ENCODE results near the gene C4B.

The C4B gene

DNA sequence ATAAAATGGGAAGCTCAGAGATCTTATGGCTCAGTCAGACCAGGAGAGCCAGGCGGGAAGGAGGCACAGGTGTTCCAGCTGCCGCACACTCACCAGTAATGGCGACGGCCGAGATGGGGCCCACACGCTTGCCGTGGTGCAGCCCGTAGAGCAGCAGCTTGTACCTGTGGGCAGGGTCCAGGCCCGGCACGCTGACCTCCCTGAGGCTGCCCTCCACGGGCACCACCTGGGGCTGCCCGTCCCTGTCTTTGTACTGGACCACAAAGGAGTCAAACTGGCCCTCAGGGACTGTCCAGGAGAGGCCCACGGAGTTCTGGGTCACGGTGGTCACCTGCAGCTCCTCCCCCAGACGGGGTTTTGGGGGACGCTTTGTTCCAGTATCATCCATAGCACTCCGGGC lies 54.9 kb downstream of the C4B start:
- no peak for DNase-seq (ENCODE audit: low read depth)
- in situ Hi-C loops (cut with HindIII; ENCODE audit: low sequenced_read_pairs), result no loop called here
- H3K4me3 ChIP-seq (ENCODE audit: low read depth, low read length), result no peak overlapping the region
- TF ChIP-seq, protein P1, sequence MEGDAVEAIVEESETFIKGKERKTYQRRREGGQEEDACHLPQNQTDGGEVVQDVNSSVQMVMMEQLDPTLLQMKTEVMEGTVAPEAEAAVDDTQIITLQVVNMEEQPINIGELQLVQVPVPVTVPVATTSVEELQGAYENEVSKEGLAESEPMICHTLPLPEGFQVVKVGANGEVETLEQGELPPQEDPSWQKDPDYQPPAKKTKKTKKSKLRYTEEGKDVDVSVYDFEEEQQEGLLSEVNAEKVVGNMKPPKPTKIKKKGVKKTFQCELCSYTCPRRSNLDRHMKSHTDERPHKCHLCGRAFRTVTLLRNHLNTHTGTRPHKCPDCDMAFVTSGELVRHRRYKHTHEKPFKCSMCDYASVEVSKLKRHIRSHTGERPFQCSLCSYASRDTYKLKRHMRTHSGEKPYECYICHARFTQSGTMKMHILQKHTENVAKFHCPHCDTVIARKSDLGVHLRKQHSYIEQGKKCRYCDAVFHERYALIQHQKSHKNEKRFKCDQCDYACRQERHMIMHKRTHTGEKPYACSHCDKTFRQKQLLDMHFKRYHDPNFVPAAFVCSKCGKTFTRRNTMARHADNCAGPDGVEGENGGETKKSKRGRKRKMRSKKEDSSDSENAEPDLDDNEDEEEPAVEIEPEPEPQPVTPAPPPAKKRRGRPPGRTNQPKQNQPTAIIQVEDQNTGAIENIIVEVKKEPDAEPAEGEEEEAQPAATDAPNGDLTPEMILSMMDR (IDR thresholded peaks at IDR 0.05; ENCODE audit: low read depth, low read length, missing control alignments), result no peak

DNA sequence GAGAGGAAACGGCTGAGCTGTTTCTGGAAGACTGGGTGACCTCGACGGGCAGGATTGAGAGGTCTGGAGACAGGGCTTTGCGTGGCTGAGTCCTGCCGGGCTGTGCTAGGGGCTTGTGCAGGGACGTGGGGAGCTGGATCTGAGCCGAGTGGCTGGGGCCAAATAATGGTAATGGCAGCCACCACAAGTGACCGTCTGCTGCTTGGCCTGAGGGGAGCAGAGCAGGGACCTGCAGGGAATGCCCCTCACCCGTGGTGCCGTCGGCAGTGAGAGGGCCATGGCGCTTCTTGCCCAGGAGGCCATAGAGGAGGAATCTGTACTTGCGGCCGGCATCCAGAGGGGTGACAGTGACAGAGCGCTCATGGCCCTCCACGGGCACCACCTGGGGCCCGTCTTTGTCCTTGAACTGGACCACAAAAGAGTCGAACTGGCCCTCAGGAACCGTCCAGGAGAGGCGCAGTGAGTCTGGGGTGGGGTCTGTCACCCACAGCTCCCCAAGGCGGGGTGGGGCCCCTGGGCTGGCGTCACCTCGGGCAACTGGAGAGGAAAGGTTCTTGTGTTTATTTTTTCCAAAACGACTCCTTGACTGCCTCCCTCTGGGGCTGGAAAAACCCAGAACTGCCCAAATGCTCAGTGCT lies 55.4 kb downstream of the C4B start:
- no peak for DNase-seq (ENCODE audit: low read depth)
- in situ Hi-C loops (cut with HindIII; ENCODE audit: low sequenced_read_pairs), result no loop called here
- no peak overlapping the region for H3K4me3 ChIP-seq (ENCODE audit: low read depth, low read length)
- TF ChIP-seq, protein P1 (IDR thresholded peaks at IDR 0.05; ENCODE audit: low read depth, low read length, missing control alignments), result no peak

DNA sequence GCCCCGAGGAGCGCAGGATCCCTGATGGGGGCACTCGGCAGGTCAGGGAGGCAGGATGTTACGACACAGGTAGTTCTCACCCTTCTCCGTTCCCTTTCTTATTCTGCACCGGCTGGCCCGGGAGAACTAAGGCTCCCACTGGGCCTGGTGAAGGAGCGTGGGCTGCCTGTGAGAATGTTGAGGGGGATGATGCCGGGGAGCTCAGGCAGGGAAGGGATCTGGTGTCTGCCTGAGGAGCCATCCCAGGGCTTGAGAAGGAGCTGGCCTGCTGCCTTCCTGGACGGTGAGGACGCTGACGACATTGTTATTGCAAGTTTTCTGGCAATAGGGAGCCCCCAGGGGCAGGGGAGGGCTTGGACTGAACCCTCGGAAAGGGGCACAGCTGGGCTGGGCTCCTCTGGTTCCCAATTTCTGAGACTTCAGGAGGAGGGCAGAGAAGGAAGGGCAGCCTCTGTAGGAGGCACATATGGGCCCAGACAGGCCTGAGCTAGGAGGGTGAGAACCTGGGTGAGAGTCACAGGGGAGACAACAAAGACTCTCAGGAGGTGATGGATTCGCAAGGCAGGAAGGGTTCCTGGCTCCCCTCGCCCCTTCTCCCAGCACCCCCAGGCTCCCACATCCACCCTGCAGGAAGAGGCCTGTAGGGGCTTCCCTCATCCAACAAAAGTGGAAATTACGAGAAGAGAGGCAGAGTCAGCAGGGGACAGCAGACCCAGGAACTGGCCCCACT lies 56.4 kb downstream of the C4B start:
- H3K4me3 ChIP-seq (ENCODE audit: low read depth, low read length), result no peak overlapping the region
- DNase-seq (ENCODE audit: low read depth), result no peak
- TF ChIP-seq, protein P1 (IDR thresholded peaks at IDR 0.05; ENCODE audit: low read depth, low read length, missing control alignments), result no peak
- in situ Hi-C loops (cut with HindIII; ENCODE audit: low sequenced_read_pairs), result no loop called here

DNA sequence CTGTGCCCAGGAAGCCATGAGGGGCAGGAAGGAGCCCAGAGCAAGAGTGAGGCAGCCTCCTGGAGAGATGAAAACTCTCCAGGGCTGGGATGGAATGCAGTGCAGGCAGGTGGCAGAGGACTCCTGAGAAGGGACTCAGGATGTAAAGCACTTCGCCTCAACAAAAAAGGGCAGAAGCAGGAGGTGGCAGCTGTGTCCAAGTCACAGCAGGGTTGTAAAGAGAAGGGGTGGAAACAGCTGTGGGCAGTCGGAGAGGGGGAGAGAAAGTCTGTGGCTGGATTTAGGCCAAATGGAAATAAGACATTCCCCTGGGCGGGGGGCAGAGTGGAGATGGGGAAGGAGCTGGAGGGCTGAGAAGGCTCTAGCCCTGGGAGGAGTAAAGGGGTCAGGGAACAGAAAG lies 58.5 kb downstream of the C4B start:
- in situ Hi-C loops (cut with HindIII; ENCODE audit: low sequenced_read_pairs), result no loop called here
- H3K4me3 ChIP-seq (ENCODE audit: low read depth, low read length), result no peak overlapping the region
- TF ChIP-seq, protein P1 (IDR thresholded peaks at IDR 0.05; ENCODE audit: low read depth, low read length, missing control alignments), result no peak
- DNase-seq (ENCODE audit: low read depth), result no peak

DNA sequence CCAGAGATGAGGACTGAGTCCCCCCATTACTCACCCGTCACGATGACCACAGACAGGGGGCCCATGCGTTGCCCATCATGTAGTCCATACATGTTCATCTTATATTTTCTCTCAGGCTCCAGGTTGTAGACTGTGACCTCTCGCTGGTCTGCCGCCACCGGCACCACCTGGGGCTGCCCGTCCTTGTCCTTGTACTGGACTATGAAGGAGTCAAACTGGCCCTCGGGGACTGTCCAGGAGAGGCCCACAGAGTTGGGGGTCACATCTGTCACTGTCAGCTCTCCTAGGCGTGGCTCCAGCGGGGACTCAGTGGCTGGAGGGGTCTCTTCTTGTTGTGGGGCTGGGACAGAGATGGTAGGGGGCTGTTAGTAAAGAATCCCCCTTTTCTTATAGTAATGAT lies 59.0 kb downstream of the C4B start:
- H3K4me3 ChIP-seq (ENCODE audit: low read depth, low read length), result no peak overlapping the region
- DNase-seq (ENCODE audit: low read depth), result no peak
- TF ChIP-seq, protein P1 (IDR thresholded peaks at IDR 0.05; ENCODE audit: low read depth, low read length, missing control alignments), result no peak
- in situ Hi-C loops (cut with HindIII; ENCODE audit: low sequenced_read_pairs), result no loop called here

DNA sequence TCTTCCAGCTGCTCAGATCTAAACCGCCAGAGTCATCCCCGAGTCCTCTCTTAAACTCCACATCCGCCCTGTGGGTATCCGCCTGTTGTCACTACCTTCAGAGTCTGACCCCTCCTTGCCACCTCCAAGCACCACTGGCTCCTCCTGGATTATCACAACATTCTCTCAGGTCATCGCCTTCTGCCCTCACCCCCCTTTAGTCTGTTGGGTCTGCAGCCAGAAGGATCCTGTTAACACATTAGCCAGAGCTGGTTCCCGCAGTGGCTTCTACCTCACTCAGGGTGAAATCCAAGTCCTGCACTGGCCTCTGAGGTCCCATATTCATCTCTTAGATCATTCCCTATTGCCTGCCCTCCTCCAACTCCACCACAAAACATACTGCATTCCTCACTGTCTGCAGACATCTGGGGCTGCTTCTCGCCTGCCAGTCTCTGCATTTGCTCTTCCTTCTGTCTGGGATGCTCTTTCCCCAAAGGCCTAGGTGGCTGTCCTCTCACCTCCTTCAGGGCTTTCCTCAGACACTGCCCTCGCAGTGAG lies 60.5 kb downstream of the C4B start:
- TF ChIP-seq, protein P1 (IDR thresholded peaks at IDR 0.05; ENCODE audit: low read depth, low read length, missing control alignments), result no peak
- in situ Hi-C loops (cut with HindIII; ENCODE audit: low sequenced_read_pairs), result no loop called here

More for the DNA sequence above, 60.5 kb downstream of the C4B start:
- no peak overlapping the region for H3K4me3 ChIP-seq (ENCODE audit: low read depth, low read length)
- no peak for DNase-seq (ENCODE audit: low read depth)
